Activated naive CD8-positive, alpha-beta T cell (primary cell): ENCODE results near the gene PASD1.
"Not testable (repeated sequence)": the region's sequence is repeated elsewhere in the genome, so short reads cannot be mapped to it uniquely, and the experiment has no call there.

Source experiments
- H3K27ac Mint-ChIP-seq: one replicate; pipeline ENCODE4 v1.8.0; 2021; ENCODE audit warnings: mixed read lengths
- H3K27me3 Mint-ChIP-seq: one replicate; pipeline ENCODE4 v1.8.0; 2021; ENCODE audit warnings: mixed read lengths
- H3K36me3 Mint-ChIP-seq: one replicate; pipeline ENCODE4 v1.8.0; 2021; ENCODE audit warnings: mixed read lengths
- H3K4me1 Mint-ChIP-seq: one replicate; pipeline ENCODE4 v1.8.0; 2021; ENCODE audit warnings: low read depth, mixed read lengths
- H3K4me3 Mint-ChIP-seq: one replicate; pipeline ENCODE4 v1.8.0; 2021; ENCODE audit warnings: mild to moderate bottlenecking, mixed read lengths
- H3K9me3 Mint-ChIP-seq: one replicate; pipeline ENCODE4 v1.8.0; 2021; ENCODE audit warnings: low read depth, mixed read lengths

Gene PASD1

DNA sequence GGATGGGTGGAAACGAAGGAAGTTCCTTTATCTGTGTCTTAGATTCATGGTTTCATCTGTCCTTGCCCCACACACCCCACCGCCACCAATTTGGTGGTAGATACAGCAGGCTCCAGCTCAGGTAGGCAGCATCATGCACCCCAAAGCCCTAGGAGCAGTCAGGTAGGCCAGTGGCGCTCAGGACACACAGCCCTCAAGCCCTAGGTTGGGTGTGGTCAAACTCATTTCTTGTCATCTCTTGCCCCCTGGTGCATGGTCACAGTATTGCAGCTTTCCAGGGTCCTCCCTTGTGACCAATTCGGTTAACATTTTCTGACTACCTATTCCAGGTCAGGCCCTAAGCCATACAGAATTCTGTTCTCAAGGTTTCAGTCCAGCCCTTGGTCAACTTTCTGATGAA is 117.3 kb downstream of the PASD1 start:
- H3K4me3 Mint-ChIP-seq, result no peak overlapping the region
- no peaks in the 10 kb centered on the region for H3K4me1 Mint-ChIP-seq
- no peaks in the 10 kb centered on the region for H3K9me3 Mint-ChIP-seq
- H3K27me3 Mint-ChIP-seq, result peaks cover 2% of the 10 kb centered on the region
- H3K27ac Mint-ChIP-seq, result no peak overlapping the region
- H3K36me3 Mint-ChIP-seq, result no peaks in the 10 kb centered on the region

DNA sequence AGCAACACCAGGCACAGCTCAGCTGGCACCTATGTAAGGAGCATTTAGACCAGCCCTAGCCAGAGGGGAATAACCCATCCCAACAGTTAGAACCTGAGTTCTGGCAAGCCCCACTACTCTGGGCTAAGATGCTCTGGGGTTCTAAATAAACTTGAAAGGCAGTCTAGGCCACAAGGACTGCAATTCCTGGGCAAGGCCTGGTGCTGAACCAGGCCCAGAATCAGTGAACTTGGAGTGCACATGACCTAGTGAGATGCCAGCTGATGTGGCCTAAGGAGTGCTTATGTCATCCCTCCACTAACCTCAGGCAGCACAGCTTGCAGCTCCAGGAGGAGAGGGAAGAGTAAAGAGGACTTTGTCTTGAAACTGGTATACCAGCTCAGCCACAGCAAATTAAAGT is 124.2 kb downstream of the PASD1 start:
- H3K36me3 Mint-ChIP-seq, result no peaks in the 10 kb centered on the region
- no peaks in the 10 kb centered on the region for H3K4me1 Mint-ChIP-seq
- H3K27me3 Mint-ChIP-seq, result no peaks in the 10 kb centered on the region
- no peaks in the 10 kb centered on the region for H3K9me3 Mint-ChIP-seq
- H3K27ac Mint-ChIP-seq, result no peak overlapping the region
- no peak overlapping the region for H3K4me3 Mint-ChIP-seq

DNA sequence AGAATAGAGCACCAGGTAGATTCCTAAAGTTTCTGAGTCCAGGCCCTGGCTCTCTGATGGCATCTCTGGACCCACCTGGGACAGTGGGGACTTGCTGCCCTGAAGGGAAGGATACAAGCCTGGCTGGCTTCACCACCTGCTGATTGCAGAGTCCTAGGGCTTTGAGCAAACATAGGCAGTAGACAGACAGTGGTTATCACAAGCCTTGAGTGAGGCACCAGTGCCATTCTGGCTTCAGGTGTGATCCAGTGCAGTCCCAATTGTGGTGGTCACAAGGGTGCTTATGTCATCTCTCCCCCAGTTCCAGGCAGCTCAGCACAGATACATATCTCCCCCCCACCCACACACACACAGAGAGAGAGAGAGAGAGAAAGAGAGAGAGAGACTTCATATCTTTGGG is 125.2 kb downstream of the PASD1 start:
- Mint-ChIP-seq H3K36me3 (no peaks in the 10 kb centered on the region), H3K27ac (no peak overlapping the region), H3K4me1 (no peaks in the 10 kb centered on the region), H3K27me3 (peaks cover 6% of the 10 kb centered on the region), H3K9me3 (no peaks in the 10 kb centered on the region), H3K4me3 (no peak overlapping the region)

DNA sequence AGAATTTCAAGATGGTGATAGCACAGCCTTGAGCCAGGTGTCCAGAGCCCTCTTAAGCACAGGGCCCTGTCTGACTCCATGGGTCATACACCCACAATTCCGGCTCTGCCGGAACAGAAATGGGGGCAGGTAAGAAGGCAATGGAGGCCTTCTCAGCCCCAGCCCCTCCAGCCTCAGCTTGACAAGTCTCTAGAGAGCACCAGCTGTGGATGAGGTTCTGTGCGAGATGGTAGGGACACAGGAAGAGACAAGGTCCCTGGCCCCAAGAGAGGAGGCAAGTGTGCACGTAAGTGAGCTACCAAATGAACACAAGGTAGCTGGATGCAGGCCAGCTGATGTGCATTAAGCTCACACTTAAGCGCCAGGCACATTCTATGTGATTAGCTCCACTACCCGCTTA is 129.3 kb downstream of the PASD1 start:
- Mint-ChIP-seq H3K4me1 (no peaks in the 10 kb centered on the region), H3K9me3 (no peaks in the 10 kb centered on the region), H3K4me3 (no peak overlapping the region), H3K27ac (no peak overlapping the region), H3K27me3 (peaks cover 9% of the 10 kb centered on the region), H3K36me3 (no peaks in the 10 kb centered on the region)

DNA sequence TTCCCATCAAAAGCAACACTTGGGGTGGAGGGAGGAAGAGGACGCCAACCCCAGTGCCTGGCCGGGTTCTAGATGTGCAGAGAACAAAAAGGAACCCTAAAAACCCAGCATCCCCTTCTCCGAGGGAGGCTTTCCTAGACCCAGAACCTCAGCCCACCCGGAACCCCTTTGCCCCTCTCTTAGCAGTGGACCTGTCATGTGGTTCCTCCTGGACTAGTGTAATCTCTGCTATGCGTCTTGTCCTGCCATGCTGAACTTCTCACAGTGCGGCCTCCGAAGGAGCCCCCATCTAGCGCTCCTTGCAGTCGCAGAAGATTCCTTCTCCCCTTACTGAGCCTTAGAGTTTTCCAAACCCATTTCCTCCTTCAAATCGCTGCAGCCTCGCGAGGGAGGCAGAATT is 130.6 kb downstream of the PASD1 start:
- Mint-ChIP-seq H3K27ac (no peak overlapping the region), H3K4me1 (no peaks in the 10 kb centered on the region), H3K27me3 (peaks cover 9% of the 10 kb centered on the region), H3K36me3 (no peaks in the 10 kb centered on the region), H3K4me3 (no peak overlapping the region), H3K9me3 (no peaks in the 10 kb centered on the region)

DNA sequence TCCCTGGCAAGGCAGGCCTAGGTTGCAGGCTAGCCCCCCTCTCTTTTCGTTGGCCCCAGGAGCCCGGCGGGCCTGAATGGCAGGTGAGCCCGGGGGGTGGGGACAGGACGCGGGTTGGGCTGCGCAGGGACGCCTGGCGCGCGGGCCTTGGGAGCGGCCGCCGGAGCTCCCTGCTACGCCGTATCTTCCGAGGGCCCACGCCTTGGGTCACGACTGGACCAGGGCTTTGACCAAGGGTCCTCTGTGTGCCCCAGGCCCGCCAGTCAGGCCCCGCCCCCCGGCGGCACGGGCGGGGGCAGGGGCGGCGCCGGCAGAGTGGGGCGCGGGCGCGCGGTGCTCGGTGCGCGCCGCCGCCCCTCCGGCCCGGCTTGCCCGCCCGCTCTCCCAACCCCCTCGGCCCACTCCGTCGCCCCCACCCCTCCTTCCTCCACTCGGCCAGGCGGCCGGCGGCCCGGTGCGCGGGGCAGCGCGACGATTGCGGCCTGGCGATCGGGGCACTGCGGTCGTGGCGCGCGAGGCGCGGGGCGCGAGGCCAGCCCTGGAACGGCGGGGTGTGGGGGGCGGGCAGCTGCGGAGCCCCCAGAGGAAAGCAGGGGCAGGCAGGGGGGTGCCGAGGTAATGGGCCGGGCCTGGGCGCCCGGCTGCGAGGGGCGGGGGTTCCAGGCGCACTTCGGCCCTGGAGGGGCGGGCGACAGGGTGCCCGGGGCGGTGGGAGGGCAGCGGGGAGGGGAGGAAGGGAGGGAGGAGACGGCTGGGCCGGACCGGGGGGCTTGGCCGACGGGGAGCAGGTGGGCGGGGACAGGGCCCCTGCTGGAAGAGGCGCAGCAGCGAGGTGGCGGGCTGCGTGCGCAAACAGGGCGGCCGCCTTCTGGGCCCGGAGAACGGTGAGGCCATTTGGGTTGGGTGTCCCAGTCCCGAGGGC is 131.4 kb downstream of the PASD1 start, which contains the start of gene PRRG3:
PRRG3 (plus strand) TSS at position 798 of the 922 bp plus-strand sequence. CDS start 3,357 bp downstream, outside the sequence.
- Mint-ChIP-seq H3K9me3 (no peaks in the 10 kb centered on the region), H3K27ac (no peak within 1 kb of the TSS), H3K4me1 (no peaks in the 10 kb centered on the region), H3K27me3 (peaks cover 9% of the 10 kb centered on the region), H3K36me3 (no peaks in the 10 kb centered on the region), H3K4me3 (no peak within 1 kb of the TSS)

DNA sequence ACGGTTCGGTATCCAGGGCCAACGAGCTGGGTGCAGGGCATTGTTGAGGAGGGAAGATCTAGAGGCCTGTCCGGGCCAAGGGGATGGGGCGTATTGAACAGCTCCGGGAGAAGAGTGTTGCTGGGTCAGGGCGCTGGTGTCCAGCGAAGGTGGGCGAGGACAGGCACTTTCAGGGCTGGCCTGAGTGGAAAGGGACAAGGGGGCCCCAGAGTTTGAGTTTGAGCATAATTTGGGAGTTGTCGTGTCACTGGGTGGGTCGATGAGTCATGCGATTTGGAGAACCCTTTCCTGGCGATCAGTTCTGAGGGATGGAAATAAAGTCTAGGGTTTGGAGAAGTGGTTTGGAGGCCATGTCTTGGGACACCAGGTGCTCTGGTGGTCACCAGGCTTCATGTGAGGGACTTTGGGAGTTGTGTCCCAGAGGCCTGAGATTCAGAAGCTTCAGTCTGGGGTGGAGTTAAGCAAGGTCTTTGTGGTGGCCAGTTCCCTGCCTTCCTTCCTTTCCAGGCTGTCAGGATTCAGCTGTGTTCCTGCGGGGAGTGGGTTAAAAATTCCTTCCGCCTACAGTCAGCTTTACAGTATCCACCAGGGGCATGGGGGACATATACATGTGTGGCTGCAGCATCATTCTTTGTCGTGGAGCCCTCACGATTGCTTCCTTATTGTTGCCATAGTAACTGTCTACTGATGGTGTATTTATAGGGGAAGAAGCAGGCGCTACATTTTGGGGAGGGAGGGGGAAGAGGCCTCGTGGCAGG is 132.3 kb downstream of the PASD1 start:
- no peak overlapping the region for H3K27ac Mint-ChIP-seq
- peaks cover 9% of the 10 kb centered on the region for H3K27me3 Mint-ChIP-seq
- H3K36me3 Mint-ChIP-seq, result no peaks in the 10 kb centered on the region
- no peak overlapping the region for H3K4me3 Mint-ChIP-seq
- H3K4me1 Mint-ChIP-seq, result no peaks in the 10 kb centered on the region
- no peaks in the 10 kb centered on the region for H3K9me3 Mint-ChIP-seq

DNA sequence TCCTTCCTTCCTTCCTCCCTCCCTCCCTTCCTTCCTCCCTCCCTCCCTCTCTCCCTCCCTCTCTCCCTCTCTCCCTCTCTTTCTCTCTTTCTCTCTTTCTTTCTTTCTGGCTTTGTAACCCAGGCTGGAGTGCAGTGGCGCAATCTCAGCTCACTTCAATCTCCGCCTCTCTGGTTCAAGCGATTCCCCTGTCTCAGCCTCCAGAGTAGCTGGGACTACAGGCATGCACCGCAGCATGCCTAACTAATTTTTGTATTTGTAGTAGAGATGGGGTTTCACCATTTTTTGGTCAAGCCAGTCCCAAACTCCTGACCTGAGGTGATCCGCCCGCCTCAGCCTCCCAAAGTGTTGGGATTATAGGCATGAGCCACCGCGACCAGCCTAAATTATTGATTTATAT is 133.6 kb downstream of the PASD1 start:
- not testable (repeated sequence) for H3K4me3 Mint-ChIP-seq, H3K27me3 Mint-ChIP-seq, H3K4me1 Mint-ChIP-seq

DNA sequence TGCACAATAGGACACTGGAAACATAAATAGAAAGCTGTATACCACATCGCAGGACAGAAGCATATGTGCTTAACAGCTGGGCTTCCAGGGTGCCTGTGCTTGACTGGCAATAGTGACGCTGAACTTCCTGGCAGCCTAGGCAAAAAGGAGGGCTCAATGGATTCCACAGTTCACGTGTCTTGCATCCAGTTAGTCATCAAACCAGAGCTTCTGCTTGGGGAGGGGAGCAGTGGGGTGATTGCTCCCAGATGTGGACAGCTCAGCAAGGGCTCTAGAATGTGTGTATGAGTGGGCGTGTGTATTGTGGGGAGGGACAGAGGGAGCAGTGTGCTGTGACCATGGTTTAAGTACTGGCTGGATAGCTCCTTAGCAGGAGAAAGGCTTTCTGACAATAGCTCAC is 134.0 kb downstream of the PASD1 start:
- Mint-ChIP-seq H3K4me3 (no peak overlapping the region), H3K27me3 (peaks cover 9% of the 10 kb centered on the region), H3K9me3 (no peaks in the 10 kb centered on the region), H3K4me1 (no peaks in the 10 kb centered on the region), H3K27ac (no peak overlapping the region), H3K36me3 (no peaks in the 10 kb centered on the region)

More for the DNA sequence above, 133.6 kb downstream of the PASD1 start:
- H3K27ac Mint-ChIP-seq, H3K9me3 Mint-ChIP-seq, H3K36me3 Mint-ChIP-seq: not testable (repeated sequence)

DNA sequence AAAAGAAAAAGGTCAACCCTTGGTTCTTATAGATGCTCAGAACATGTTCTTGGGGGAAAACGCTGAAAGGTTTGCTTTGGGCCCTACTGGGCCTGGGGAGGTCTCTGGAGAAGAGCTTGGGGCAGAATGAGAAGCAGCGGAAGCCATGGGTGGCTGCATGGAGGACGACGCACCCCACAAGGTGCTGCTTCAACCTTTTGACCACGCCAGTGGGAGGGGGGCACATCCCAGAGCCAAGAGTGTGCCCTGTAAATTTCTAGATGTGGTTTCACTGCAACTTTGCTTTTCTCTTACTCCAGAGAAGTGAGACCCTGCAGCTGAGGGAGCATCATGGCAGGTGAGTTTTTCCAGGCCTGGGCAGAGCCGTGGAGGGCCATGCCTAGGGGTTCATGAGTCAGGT is 135.0 kb downstream of the PASD1 start:
- no peaks in the 10 kb centered on the region for H3K9me3 Mint-ChIP-seq
- H3K36me3 Mint-ChIP-seq, result no peaks in the 10 kb centered on the region
- H3K4me1 Mint-ChIP-seq, result no peaks in the 10 kb centered on the region
- peaks cover 6% of the 10 kb centered on the region for H3K27me3 Mint-ChIP-seq
- H3K27ac Mint-ChIP-seq, result no peak overlapping the region
- no peak overlapping the region for H3K4me3 Mint-ChIP-seq

DNA sequence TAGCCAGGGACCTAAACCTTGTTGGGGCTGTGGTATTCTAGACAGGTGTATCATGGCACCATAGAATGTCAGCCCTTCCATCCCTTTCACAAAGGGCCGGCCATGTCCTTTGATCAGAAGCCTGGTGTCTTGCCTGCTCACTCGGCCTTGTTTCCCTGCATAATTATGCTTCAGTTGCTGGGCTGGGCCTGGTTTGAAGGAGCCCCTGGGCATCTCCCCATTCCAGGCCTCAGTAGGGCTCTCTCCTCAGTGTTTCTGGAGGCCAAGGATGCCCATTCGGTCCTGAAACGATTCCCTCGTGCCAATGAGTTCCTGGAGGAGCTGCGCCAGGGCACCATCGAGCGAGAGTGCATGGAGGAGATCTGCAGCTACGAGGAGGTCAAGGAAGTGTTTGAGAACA is 136.3 kb downstream of the PASD1 start:
- H3K27me3 Mint-ChIP-seq, result peaks cover 3% of the 10 kb centered on the region
- no peak overlapping the region for H3K4me3 Mint-ChIP-seq
- H3K4me1 Mint-ChIP-seq, result no peaks in the 10 kb centered on the region
- H3K27ac Mint-ChIP-seq, result no peak overlapping the region
- no peaks in the 10 kb centered on the region for H3K9me3 Mint-ChIP-seq
- H3K36me3 Mint-ChIP-seq, result no peaks in the 10 kb centered on the region

DNA sequence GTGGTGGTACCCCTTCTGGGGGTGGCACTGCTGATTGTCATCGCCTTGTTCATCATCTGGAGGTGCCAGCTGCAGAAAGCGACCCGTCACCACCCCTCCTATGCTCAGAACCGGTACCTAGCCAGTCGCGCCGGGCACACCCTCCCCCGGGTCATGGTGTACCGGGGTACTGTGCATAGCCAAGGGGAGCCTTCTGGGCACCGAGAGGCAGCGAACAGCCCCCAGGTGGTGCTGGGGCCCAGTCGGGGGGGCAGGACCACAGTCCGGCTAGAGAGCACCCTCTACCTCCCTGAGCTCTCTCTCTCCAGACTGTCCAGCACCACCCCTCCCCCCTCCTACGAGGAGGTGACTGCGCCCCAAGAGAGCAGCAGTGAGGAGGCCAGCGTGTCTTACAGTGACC is 137.1 kb downstream of the PASD1 start:
- no peak overlapping the region for H3K4me3 Mint-ChIP-seq
- no peaks in the 10 kb centered on the region for H3K36me3 Mint-ChIP-seq
- no peak overlapping the region for H3K27ac Mint-ChIP-seq
- peaks cover 2% of the 10 kb centered on the region for H3K27me3 Mint-ChIP-seq
- H3K4me1 Mint-ChIP-seq, result no peaks in the 10 kb centered on the region
- H3K9me3 Mint-ChIP-seq, result no peaks in the 10 kb centered on the region

DNA sequence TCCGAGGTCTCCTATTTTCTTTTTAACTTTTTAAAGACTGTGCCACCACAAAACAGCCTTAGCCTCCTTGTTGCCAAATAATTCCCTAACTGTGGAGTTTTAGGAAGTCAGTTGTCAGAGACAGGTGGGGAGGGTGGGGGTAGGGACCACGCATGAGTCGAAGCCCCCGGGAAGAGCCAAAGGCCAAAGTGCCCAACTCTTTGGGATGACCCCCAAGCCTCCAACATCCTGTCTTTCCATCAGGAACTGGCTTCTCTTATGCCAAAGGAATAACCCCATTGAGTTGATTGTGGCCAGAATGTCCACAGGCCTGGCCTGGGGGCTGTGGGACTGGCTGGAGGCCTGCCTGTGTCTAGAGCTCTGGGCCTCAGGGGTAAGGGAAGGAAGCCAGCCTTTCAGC is 137.6 kb downstream of the PASD1 start:
- Mint-ChIP-seq H3K36me3 (no peaks in the 10 kb centered on the region), H3K27ac (no peak overlapping the region), H3K9me3 (no peaks in the 10 kb centered on the region), H3K27me3 (no peaks in the 10 kb centered on the region), H3K4me1 (no peaks in the 10 kb centered on the region), H3K4me3 (no peak overlapping the region)

DNA sequence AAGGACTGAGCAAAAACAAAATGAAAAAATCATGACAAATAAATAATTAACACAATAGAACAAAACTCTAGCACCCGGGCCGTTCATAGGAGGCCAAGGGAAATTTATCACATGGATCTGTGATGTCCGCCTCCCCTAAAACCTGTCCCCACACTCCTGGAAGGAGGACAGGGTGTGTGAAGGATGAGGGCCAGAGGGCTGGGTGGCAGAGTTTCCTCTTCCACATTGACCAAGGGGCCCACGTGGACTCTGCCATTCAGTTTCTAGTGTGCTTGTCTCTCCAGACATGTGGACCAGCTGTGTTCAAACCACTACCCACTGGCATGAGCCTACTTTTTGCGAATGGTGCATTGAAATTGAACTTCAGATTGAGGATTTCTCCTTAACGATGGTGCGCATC is 138.1 kb downstream of the PASD1 start:
- no peak overlapping the region for H3K27ac Mint-ChIP-seq
- no peaks in the 10 kb centered on the region for H3K9me3 Mint-ChIP-seq
- no peaks in the 10 kb centered on the region for H3K4me1 Mint-ChIP-seq
- H3K36me3 Mint-ChIP-seq, result no peaks in the 10 kb centered on the region
- no peak overlapping the region for H3K4me3 Mint-ChIP-seq
- H3K27me3 Mint-ChIP-seq, result no peaks in the 10 kb centered on the region

DNA sequence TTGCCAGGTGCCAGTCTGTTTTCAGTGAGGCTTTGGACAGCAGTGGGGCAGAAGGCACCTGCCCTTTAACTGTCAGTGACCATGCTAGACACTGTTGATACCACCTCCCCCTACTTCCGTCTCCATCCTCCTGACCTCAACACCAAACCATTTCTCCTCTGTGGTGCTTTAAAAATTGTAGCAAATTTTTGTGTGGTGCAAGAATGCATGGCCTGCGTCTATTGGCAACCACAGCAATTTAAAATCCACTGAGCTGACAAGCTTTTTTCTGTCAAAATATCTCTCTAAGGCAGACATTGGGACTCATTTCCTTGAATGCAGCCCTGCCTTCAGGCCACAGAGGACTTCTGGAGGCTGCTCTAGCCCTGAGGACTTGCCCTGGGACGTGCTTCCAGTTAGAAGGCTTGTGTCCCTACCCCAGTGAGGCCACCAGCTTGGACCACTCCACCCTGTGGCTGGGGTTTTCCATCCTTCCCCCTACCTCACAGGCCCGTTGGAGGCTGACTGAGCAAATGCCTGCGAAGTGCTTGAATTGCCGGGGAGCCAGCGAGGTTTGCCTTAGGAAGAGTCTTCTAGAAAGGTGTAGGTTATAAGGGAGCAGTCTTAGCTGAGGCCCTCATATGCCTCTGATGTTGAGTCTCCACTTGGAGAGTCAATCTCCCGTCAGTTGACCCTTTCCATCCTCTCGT is 138.7 kb downstream of the PASD1 start:
- H3K9me3 Mint-ChIP-seq, result no peaks in the 10 kb centered on the region
- no peaks in the 10 kb centered on the region for H3K36me3 Mint-ChIP-seq
- H3K4me1 Mint-ChIP-seq, result no peaks in the 10 kb centered on the region
- H3K27ac Mint-ChIP-seq, result no peak overlapping the region
- no peaks in the 10 kb centered on the region for H3K27me3 Mint-ChIP-seq
- no peak overlapping the region for H3K4me3 Mint-ChIP-seq
